Activated effector memory CD4-positive, alpha-beta T cell treated with Interleukin-2 at 50 U/mL for 16 hours (primary cell): ENCODE data around the gene CHMP1A.
"Not testable (repeated sequence)": the region's sequence is repeated elsewhere in the genome, so short reads cannot be mapped to it uniquely, and the experiment has no call there.

Experiments used
- DNase-seq: peaks from one replicate; pipeline ENCODE4 v3.0.0-alpha.2; 2020

Gene CHMP1A

GRCh38 chr16:89691231-89691985 lies 33.9 kb upstream of the CHMP1A start:
- no peak for DNase-seq

DNA sequence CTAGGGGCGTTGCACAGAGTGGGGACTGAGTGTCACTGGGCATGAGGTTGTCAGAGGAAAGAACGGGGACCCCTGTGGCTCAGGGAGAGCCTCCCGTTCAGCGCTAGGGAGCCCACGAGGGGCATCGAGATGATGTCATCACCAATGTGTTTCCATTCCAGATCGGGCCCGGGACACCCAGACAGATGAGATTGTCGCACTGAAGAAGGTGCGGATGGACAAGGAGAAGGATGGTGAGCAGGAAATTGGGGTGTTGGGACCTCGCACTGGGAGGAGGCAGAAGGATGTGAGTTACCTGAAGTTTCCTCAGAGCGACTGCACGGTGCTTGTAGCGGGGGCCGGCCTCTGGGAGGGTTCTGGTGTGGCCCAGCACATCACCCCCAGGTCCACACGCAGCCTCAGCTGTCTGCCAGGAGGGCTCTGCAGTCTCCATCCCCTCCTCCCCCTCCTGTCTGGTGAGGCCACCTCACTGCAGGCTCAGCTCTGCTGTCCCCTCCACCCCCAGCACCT lies 32.9 kb upstream of the CHMP1A start:
- no peak for DNase-seq

DNA sequence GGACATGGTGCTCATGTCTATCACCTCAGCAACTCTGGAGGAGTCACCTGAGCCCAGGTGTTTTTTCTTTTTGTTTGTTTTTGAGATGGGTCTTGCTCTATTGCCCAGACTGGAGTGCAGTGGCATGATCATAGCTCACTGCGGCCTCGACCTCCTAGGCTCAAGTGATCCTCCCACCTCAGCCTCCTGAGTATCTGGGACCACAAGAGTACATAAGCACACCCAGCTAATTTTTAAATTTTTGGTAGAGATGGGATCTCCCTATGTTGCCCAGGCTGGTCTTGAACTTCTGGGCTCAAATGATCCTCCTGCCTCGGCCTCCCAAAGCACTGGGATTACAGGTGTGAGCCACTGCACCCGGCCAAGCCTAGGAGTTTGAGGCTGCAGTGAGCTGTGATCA lies 32.1 kb upstream of the CHMP1A start:
- not testable (repeated sequence) for DNase-seq

- DNase-seq = no peak
These were observed 31.6 kb upstream of the CHMP1A start for GRCh38 chr16:89689142-89689541.

DNA sequence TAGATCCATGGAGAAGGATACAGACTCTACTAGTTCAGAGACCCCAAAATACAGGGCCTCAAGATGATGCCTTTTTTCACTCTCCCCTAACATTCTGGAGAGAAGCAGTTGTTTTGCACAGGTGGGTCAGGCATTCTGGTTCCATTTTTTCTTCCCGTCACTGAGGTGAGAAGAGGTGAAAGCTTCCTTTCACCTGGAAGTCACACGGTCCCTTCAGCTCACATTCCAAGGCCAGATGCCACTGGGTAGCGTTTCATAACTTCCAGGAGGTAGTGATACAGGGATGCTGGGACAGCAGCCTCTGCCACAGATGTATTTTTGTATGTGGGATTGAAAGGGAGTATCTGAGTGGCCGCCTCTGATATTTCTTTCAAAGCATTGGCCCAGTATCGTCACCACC lies 30.9 kb upstream of the CHMP1A start:
- no peak for DNase-seq

DNA sequence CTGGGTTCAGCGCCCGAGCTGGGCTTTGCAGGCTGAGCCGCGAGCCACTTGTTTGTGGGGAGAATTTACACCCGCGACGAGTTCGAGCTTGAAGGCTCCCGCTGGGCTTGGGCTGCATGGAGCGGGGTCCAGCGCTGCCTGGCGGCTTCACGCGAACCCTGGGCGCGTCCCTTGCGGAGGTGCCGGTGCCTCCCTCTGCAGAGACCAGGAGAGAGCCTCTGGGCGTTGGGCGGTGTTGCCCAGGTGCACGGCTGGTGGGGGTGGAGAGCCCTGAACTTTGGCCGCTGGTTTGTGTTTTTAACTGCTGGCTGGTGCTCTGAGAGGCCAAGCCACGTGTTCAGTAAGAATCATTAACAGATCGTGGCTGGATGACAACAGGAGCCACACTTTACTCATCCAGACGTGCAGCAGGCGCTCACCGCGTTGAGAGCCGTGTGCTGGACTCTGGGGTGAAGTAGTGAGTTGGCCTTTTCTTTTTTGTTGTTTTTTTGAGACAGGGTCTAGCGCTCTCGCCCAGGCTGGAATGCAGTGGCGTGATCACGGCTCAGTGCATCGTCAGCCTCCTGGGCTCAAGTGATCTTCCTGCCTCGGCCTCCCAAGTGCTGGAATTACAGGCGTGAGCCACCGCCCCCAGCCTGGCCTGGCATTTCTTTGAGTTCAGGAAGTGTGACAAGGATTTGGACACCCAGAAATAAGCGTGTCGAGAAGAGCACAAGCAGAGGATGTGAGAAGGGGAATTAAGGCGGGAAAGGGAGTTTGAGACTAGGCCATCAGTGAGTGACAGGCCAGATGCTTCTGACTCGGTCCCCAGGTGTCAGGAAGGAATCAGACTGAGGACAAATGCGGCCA lies 29.8 kb upstream of the CHMP1A start:
- DNase-seq = no peak

GRCh38 chr16:89686520-89687091 lies 29.1 kb upstream of the CHMP1A start, which contains the start of gene CDK10:
CDK10 (plus strand) TSS chr16:89686689; CDS start chr16:89686711, 22 bp downstream.
- DNase-seq = peak; percentile 87

DNA sequence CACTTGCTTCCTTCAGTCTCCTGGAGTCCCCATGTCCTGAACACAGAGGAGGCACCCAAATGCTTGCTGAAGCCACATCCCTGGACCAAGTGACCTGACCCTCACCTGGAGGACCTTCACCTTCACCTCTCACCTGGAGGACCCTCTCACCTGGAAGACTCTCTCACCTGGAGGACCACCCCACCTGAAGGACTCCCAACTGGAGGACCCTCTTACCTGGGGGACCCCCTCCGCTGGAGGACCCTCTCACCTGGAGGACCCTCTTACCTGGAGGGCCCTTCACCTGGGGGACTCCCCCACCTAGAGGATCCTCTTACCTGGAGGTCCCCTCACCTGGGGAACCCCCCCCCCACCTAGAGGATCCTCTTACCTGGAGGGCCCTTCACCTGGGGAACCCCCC lies 28.4 kb upstream of the CHMP1A start:
- no peak for DNase-seq

- DNase-seq = no peak
These were observed 20.8 kb upstream of the CHMP1A start for GRCh38 chr16:89678258-89678657.

- no peak for DNase-seq
These were observed 14.9 kb upstream of the CHMP1A start for GRCh38 chr16:89672177-89672941.

DNA sequence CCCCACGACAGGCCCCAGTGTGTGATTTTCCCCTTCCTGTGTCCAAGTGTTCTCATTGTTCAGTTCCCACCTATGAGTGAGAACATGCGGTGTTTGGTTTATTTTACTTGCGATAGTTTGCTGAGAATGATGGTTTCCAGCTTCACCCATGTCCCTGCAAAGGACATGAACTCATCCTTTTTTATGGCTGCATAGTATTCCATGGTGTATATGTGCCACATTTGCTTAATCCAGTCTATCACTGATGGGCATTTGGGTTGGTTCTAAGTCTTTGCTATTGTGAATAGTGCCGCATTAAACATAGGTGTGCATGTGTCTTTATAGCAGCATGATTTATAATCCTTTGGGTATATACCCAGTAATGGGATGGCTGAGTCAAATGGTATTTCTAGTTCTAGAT lies 14.1 kb upstream of the CHMP1A start:
- not testable (repeated sequence) for DNase-seq

DNA sequence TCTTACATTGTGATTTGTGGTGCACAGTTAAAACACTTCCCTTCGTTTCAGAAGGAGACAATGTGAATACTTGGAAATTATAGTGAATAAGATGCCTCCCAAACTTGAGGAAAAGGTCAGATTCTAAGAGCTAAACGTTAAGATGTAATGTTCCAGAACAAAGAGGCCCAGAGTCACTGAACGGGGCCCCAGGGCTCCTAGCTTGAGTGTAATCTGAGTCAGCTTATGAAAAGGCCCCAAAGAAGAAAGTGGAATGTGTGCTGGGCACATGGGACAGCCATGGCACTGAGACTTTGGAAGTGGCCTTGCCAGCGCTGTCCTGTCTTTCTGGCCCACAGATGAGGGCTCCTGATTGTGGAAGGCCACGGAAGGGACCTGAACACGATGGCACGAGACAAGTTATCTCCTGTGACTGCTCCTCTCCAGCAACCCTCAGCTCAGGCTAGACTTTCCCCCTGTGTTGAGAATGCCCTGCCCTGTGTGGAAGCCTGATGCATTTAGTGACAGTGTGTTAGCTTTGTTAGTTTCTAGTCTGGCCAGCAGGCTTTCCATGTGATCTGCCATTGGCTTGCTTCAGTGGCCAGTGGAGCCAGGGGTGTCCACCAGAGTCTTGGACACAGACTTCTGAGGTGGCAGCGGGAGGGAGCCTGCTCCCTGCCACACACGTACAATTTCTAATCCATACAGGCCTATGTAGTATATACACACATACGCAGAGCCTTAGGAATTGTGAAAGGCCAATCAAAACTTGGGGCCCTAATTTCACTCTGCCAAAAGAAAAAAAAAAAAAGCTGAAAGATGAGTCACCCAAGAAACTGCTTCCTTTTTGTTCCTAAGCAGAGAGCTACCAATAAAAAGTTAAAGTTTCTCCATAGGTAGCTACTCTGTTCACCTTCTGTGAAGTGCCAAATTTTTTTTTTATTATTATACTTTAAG lies 13.3 kb upstream of the CHMP1A start:
- DNase-seq = no peak

- no peak for DNase-seq
These were observed 12.2 kb upstream of the CHMP1A start for GRCh38 chr16:89669755-89670154.

DNA sequence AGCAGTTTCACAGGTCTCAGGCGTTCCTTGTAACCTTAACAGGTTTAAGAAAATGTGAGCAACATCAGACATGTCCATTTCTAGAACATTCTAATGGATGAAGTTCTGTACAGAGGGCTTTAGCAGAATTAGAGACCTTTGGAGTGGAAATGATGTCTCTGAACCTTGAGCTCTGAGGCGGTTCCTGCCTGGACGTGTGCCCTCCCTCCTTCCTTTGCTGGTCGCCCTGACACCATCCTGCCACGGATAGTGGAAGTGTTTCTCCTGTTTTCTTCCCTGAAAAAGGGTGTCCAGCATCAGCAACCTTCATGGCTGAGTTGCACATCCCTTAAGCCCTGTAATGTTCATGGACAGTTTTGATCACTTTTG lies 11.3 kb upstream of the CHMP1A start:
- DNase-seq = no peak

- DNase-seq = no peak
These were observed 10.1 kb upstream of the CHMP1A start for GRCh38 chr16:89667633-89668032.

- not testable (repeated sequence) for DNase-seq
These were observed 9.5 kb upstream of the CHMP1A start for GRCh38 chr16:89667000-89667399.

DNA sequence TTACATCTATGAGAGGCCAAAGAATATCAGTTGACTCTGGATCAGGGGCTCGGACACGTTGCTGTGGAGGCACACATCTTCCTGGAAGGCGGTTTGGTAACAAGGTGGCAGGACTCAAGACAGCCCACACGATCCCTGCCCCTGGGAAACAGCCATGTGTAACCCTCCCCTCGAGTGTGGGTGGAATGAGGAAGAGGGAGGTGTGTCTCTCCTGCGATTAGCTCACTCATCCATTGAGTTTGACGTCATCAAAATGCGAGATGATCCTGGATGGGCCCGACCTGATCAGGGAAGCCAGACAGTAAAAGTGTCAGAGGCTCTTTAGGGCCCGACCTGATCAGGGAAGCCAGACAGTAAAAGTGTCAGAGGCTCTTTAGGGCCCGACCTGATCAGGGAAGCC lies 6.7 kb upstream of the CHMP1A start:
- DNase-seq = not testable (repeated sequence)

- DNase-seq = no peak
These were observed 3.7 kb upstream of the CHMP1A start for GRCh38 chr16:89661215-89661614.

DNA sequence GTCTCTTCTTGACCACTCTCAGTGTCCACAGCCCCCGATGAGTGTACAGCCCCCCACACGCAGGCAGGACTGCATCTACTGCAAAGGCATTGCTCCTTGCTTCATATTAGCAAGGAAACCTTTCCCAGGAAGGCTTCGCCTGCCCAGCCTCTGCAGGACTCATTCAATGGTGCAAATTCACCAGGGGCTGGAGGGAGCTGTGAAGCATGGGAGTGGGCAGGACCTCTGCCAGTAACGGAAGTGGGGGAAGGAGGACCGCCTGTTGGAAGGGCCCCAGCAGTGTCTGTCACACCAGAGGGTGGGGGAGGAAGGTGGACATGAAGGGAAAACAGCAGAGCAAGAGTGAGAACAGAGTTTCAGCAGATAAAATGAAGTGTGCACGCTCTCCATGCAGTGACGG lies 2.6 kb upstream of the CHMP1A start:
- DNase-seq = no peak

DNA sequence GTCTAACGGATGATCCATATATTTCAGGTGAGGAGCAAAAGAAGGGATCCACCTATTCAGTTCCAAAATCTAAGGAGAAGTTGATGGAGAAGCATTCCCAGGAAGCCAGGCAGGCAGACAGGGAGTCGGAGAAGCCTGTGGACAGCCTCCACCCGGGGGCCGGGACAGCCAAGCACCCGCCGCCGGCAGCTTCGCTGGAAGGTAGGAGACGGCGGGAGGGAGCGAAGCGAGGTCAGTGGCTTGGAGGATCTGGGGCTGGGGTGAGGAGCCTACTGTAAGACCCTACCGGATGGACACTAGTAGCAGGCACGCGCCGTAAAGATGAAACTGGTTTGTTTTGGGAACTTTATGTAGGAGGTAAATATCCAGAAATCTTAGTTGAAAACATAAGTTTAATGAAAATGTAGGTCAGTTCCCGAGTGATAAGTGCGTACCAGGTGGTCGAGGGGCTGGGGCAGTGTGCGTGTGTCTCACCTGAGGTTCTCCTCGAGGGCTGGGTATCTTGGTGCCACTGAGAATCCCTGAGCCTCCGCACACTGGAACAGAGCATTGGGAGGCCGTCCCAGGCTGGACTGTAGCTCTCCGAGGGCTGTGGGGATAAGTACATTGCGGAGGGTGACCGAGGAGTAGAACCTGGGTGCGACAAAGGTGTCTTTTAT lies 842 bp upstream of the CHMP1A start:
- DNase-seq = no peak
